GM21447 (cell line): ENCODE results near the gene ADCK1.
"Not testable (repeated sequence)": the region's sequence is repeated elsewhere in the genome, so short reads cannot be mapped to it uniquely, and the experiment has no call there.

Experiments
- ATAC-seq: cut with Tn5 transposase; IDR thresholded peaks from one replicate; pipeline ENCODE4 v1.9.1; 2021; ENCODE audit not compliant: unreplicated experiment

Gene ADCK1

GRCh38 chr14:77926942-77927341, 127.0 kb downstream of the ADCK1 start:
- no peak for ATAC-seq

DNA sequence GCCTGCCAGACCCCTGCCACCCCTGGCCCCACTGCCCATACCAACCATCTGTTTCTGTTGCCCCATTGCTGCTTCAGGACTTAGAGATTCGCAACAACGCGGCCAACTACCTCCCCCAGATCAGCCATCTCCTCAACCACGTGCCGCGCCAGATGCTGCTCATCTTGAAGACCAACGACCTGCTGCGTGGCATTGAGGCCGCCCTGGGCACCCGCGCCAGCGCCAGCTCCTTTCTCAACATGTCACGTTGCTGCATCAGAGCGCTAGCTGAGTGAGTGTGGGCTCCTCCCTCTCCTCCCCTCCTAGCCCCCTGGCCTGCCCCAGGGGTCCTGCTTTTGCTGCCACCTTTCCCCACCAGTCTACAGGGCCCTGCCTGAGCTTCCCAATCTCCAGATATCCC, 131.5 kb downstream of the ADCK1 start:
- no peak for ATAC-seq

GRCh38 chr14:77936138-77936639, 136.3 kb downstream of the ADCK1 start:
- ATAC-seq = no peak

- ATAC-seq = no peak
These were observed 147.5 kb downstream of the ADCK1 start for GRCh38 chr14:77947372-77947771.

DNA sequence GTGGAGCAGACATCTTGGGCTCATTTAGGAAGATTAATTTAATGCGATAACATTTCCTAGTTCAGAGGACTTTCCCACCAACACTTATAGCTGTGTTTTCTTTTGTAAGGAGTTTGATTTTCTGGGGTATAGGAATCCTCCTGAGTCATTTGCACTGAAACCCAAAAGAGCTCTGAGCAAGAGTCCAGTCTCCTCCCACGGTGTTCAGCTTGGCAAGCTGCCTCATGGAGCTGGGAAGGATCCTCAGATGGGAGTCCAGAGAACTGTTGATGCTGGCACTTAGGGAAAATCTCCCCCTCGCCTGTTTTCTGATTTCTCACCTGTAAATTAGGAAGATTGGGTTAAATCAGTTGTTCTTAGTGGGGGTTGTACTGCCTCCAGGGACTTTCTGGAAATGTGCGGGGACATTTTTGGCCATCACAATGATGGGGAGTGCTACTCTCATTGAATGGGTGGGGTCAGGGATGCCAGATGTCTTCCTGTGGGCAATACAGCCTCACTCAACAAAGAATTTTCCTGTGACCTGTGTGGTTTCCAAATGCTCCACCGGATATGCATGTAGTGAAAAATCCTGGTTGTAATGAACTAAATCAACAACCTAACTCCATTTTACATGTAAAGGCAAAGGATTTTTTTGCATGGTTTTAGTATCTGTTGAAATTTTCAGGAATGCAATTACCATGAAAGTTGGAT, 150.6 kb downstream of the ADCK1 start:
- no peak for ATAC-seq

DNA sequence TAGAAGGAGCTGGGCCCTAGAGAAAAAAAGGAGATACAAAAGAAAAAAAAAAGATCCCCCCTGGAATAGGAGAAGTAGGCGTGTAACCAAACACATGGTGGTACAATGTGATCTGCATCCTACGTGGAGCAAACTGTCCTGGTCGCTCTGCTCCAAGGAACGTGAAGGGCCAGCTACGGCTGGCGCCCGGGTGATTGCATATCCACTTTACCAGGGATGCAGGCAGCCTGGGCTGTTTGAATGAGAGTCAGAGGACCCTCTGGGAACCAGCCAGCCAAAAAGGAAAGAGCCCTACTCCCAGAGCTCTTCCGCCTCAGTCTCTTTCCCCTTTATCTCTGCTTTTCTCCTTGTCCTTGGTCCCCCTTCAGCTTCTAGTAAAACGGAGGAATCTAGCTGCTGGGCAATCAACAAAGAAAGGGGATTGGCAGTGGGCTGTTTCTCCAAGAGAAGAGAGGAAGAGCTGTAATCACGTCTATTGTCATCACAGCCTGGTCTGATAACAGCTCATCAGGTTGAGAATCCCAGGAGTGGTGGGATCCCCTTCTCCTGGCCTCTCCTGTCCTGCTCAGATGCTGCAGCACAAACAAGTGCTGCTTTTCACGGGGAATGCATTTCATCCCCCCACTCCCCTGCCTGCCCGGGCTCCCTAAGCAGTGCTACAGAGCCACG, 156.0 kb downstream of the ADCK1 start:
- no peak for ATAC-seq

GRCh38 chr14:77959686-77960085, 159.8 kb downstream of the ADCK1 start:
- ATAC-seq = not testable (repeated sequence)

DNA sequence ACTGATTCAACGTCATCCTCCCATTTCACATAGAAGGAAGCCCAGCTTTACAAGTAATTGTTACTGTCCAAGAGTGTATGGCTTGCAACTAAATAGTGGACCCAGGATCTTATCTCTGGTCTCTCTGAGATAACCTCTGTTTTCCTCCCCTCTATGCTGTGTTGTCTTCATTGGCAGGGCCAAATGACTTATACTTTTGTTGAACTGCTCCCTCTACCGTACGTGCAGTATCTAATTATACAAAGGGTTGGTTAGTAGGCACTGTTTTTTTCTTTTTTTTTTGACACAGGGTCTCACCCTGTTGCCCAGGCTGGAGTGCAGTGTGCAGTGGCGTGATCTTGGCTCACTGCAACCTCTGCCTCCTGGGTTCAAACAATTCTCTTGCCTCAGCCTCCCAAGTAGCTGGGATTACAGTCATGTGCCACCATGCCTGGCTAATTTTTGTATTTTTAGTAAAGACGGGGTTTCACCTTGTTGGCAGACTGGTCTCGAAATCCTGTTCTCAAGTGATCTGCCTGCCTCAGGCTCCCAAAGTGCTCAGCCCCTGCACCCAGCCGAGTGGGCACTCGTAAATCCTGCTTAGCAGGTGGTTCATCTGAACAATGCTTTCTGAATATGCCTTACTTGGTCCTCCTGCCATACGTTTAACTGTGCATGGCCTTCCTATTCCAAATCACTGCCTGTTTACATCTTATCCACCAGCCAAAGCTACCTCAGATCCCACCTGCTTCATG, 162.1 kb downstream of the ADCK1 start:
- no peak for ATAC-seq

GRCh38 chr14:77962731-77963520, 163.0 kb downstream of the ADCK1 start:
- ATAC-seq = no peak

DNA sequence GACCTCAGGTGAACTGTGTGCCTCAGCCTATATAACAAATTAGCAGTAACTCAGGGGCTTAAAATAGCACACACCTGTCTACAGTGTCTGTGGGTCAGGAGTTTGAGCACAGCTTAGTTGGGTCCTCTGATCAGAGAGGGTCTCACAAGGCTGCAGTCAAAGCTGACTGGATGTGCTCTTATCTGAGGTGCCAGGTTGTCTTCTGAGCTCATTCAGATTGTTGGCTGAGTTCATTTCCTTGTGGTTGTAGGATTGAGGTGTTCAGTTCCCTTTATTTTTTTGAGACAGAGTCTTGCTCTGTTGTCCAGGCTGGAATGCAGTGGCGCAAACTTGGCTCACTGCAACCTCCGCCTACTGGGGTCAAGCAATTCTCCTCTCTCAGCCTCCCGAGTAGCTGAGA, 164.7 kb downstream of the ADCK1 start:
- no peak for ATAC-seq

- ATAC-seq = no peak
These were observed 165.1 kb downstream of the ADCK1 start for GRCh38 chr14:77965050-77965449.

GRCh38 chr14:77965919-77966435, 166.1 kb downstream of the ADCK1 start:
- ATAC-seq = peak; percentile 84

DNA sequence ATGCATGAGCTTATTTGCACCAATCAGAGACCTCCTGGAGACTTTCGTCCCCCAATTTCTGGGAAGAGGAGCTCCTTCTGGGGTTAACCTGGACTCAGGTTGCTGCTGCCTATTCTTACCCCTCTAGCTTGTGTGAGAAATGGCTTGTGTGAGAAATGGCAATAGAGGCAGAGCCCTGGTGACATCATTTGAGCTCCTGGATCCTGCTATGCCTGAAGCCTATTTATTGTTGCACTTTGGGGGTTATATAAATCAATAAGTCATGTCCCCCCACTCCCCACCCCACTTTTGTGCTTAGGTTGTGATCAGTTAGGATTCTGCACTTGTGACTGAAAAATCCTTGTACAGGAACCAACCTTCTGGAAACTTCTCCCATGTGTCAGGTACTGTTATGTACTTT, 167.2 kb downstream of the ADCK1 start:
- ATAC-seq = no peak

GRCh38 chr14:77970646-77971045, 170.7 kb downstream of the ADCK1 start:
- no peak for ATAC-seq

GRCh38 chr14:77973246-77973645, 173.3 kb downstream of the ADCK1 start:
- ATAC-seq = no peak

DNA sequence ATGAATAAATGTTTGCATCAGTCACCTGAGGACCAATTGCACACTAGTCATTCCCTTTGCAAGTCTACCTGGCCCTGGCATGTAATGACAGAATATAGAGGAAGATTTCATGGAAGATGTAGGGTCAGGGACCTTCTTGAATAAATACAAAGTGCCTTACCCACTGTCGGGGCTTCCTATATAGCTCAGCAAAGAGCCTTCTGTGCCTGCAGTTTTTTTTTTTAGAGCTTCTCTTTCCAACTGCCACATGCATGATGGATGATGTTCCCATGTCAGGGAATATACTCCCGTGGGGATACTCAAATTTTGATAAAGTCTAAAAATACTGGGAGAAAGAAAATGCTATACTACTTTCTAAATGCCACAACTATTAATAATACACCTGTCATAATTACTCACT, 176.7 kb downstream of the ADCK1 start:
- ATAC-seq = no peak

- ATAC-seq = no peak
These were observed 179.3 kb downstream of the ADCK1 start for GRCh38 chr14:77979171-77979570.

- no peak for ATAC-seq
These were observed 179.9 kb downstream of the ADCK1 start for GRCh38 chr14:77979666-77980351.

DNA sequence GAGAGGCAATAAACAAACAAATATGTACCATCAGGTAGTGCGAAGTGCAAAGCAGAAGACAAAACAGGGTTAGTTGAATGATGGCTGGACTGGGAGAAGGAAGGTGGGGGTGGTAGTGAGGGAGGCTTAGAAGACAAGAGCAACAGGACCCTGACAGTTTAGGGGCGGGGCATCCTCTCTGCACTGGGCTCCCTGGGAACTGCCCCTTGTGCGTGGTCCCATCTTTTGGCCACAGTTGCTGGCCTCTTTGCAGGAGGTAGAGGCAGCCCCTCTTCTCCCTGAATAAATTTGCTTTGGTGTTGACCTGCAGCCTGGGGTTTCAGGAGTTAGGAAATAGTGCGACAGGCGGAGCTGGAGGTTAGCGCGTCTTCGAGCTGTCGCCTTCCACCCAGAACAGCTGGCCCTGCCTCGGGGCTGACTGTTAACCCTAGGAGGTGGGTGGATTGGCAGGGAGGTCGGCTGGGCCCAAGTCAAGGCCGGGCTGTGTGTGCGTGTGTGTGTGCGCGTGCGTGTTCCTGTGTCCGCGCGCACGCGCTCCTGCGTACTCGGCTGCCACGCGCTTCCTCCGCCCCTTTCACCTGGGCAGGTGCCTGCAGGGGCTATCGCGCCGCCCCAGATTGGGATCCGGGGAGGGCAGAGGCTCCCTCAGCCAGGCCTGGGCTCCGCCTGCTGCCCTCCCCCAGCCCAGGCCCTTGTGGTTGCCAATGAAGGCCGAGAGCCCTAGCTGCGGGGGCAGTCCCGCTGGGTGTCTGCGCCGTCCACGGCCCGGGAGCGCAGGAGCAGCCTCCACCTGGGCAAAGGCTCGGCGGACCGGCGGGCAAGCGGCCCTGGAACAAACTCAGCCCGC, 180.8 kb downstream of the ADCK1 start:
- no peak for ATAC-seq
